GM12892 (cell line): Measurements from ENCODE around the gene VDR.

Experiments used
- POLR2A ChIP-seq: IDR thresholded peaks from 2 replicates; pipeline ENCODE4 v1.6.1; 2011; ENCODE audit warnings: low read depth, low read length, control low read depth
- POLR2AphosphoS5 ChIP-seq: IDR thresholded peaks from 2 replicates; pipeline ENCODE4 v1.6.1; 2011; ENCODE audit warnings: low read depth, low read length, control low read depth
- TAF1 ChIP-seq: IDR thresholded peaks from 2 replicates; pipeline ENCODE4 v1.6.1; 2011; ENCODE audit warnings: low read depth, mild to moderate bottlenecking, control low read depth, low read length, borderline replicate concordance

DNA sequence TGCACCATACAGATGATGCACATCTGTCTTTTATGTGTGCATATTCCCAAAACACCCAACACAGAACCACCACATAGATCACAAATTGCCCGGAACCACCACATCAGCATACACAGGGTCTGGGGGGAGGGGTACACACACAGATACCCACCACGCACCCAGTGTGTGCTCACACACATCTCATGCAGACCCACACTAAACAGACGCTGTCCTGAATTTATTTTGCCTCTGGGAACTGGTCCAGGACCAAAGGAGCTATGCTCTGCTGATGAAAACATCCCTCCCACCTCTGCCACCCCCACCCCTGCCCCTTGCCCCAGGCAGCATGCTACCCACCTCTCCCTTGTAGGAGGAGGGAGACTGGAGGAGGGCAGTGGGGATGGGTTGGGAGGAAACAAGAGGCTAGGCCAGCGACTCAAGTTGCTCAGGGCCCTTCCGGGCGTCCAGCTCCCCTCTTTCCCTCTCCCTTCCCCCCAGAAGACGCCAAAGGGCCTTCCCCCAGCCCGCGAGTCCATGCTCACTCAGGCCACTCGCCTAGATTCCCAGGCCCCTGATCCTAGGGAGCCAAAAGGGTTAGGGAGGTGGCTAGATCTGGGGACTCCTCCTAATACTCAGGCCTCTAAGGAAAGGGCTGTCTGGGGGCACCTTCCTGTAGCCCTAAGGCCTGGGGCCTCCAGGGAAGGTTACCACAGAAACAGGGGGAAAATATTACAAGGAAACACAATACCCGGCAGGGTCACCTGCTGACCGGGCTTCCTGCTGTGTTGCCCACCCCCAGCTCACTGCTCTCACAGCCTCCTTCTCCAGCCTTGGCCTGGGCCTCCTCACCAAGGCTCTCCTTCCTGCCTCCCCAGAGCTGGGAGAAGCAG lies 88.2 kb downstream of the VDR start:
- no peak for TF ChIP-seq POLR2A
- no peak for TF ChIP-seq TAF1
- no peak for TF ChIP-seq POLR2AphosphoS5
